ENCODE results near the gene SPTBN1. TPM values are rescaled to one million over a fixed set of nuclear protein-coding genes. Genes with fewer than 3 reads are reported as not detected.

SPTBN1 gene
- total RNA-seq, 2 experiments from 2014 or later: 171 to 184 TPM

- Mint-ChIP-seq H3K27me3 (no peaks in the 10 kb centered on the region), H3K4me3 (peak overlapping the region; percentile 69), H3K36me3 (ENCODE audit: low read depth) (peaks cover 42% of the 10 kb centered on the region), H3K9me3 (no peaks in the 10 kb centered on the region), H3K4me1 (peaks cover 92% of the 10 kb centered on the region), H3K27ac (peak overlapping the region; percentile 94)
- POLR2A ChIA-PET: interaction anchor here (0.6 to 1.7 kb wide), 2 partner anchors 11 to 482 kb away, joined by 4 to 7 read pairs; no protein-coding TSS in a partner anchor
- peak; percentile 80 for DNase-seq
- CTCF ChIA-PET: interaction anchor here (1.0 to 2.7 kb wide), 6 partner anchors 9 to 29 kb away, joined by 3 to 13 read pairs (median 8); no protein-coding TSS in a partner anchor
Observed at GRCh38 chr2:54570925-54571694, 115.0 kb downstream of the SPTBN1 start.

- H3K9me3 Mint-ChIP-seq: no peaks in the 10 kb centered on the region
- peaks cover 94% of the 10 kb centered on the region for H3K4me1 Mint-ChIP-seq
- CTCF ChIA-PET: interaction anchor here (1.1 to 2.7 kb wide), 4 partner anchors 10 to 28 kb away, joined by 3 to 13 read pairs (median 5); no protein-coding TSS in a partner anchor
- no peaks in the 10 kb centered on the region for H3K27me3 Mint-ChIP-seq
- POLR2A ChIA-PET: no interaction called here
- H3K4me3 Mint-ChIP-seq: peak overlapping the region; percentile 69
- DNase-seq: no peak
- peak overlapping the region; percentile 94 for H3K27ac Mint-ChIP-seq
- H3K36me3 Mint-ChIP-seq (ENCODE audit: low read depth): peaks cover 50% of the 10 kb centered on the region
Observed at GRCh38 chr2:54572262-54572635, 116.1 kb downstream of the SPTBN1 start.

DNA sequence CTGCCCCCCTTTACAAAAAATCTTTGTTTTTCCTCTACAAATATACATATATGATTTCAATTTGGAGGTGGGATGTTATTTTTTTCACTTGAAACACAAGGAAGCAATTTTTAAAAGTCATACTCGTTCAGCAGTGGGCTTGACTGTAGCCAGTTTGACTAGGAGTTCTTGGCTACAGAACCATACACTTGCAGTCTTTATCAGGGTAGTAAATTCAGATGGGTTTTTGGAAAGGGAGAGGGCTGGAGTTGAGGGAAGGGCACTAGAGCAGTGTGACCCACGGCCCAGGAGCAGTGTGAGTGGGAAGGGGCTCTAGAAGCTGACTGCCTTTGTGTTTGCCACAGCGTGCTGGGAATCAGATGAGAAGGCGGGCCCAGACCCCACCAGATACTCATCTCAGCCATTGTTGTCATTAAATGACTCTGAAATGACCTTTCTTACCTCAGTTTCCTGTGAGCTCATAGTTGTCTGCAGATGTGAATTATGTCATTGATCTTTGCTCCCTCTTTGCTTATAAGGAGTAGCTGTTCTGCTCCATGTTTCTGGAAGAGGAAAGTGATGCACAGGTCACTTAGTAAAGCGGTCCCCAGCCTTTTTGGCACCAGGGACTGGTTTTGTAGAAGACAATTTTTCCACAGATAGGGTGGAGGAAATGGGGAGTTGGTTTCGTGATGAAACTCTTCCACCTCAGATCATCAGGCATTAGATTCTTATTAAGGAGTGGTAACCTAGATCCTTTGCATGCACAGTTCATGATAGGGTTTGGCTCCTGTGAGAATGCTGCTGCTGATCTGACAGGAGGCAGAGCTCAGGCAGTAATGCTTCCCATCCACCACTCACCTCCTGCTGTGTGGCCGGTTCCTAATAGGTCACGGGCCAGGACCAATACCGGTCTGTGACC lies 116.8 kb downstream of the SPTBN1 start:
- peaks cover 53% of the 10 kb centered on the region for H3K36me3 Mint-ChIP-seq (ENCODE audit: low read depth)
- H3K9me3 Mint-ChIP-seq: no peaks in the 10 kb centered on the region
- H3K27ac Mint-ChIP-seq: peak overlapping the region; percentile 94
- peak; percentile 41 for DNase-seq
- H3K27me3 Mint-ChIP-seq: no peaks in the 10 kb centered on the region
- ChIA-PET CTCF (interaction anchor here (1.0 to 2.7 kb wide), 6 partner anchors 9 to 32 kb away, joined by 3 to 13 read pairs (median 4); no protein-coding TSS in a partner anchor), POLR2A (interaction anchor here (0.7 kb wide), 1 partner anchor 100 kb away, joined by 3 read pairs; no protein-coding TSS in a partner anchor)
- H3K4me3 Mint-ChIP-seq: peak overlapping the region; percentile 69
- H3K4me1 Mint-ChIP-seq: peaks cover 97% of the 10 kb centered on the region

- ChIA-PET POLR2A (interaction anchor here (0.7 kb wide), 1 partner anchor 99 kb away, joined by 3 read pairs; no protein-coding TSS in a partner anchor), CTCF (interaction anchor here (1.0 to 2.7 kb wide), 6 partner anchors 8 to 32 kb away, joined by 3 to 13 read pairs (median 4); no protein-coding TSS in a partner anchor)
- Mint-ChIP-seq H3K9me3 (no peaks in the 10 kb centered on the region), H3K27me3 (no peaks in the 10 kb centered on the region), H3K4me3 (peak overlapping the region; percentile 69), H3K4me1 (peaks cover 98% of the 10 kb centered on the region), H3K27ac (peak overlapping the region; percentile 94), H3K36me3 (ENCODE audit: low read depth) (peaks cover 55% of the 10 kb centered on the region)
- no peak for DNase-seq
Observed at GRCh38 chr2:54573537-54573919, 117.4 kb downstream of the SPTBN1 start.

GRCh38 chr2:54574107-54574859 lies 118.2 kb downstream of the SPTBN1 start:
- Mint-ChIP-seq H3K27me3 (no peaks in the 10 kb centered on the region), H3K4me1 (peaks cover 98% of the 10 kb centered on the region), H3K4me3 (peak overlapping the region; percentile 69), H3K27ac (peak overlapping the region; percentile 94), H3K9me3 (no peaks in the 10 kb centered on the region), H3K36me3 (ENCODE audit: low read depth) (peaks cover 53% of the 10 kb centered on the region)
- DNase-seq: peak; percentile 86
- CTCF ChIA-PET: interaction anchor here (0.7 kb wide), 1 partner anchor 13 kb away, joined by 4 read pairs; no protein-coding TSS in a partner anchor
- POLR2A ChIA-PET: interaction anchor here (0.7 to 1.1 kb wide), 3 partner anchors 13 to 15 kb away, joined by 3 to 4 read pairs (median 4); no protein-coding TSS in a partner anchor

DNA sequence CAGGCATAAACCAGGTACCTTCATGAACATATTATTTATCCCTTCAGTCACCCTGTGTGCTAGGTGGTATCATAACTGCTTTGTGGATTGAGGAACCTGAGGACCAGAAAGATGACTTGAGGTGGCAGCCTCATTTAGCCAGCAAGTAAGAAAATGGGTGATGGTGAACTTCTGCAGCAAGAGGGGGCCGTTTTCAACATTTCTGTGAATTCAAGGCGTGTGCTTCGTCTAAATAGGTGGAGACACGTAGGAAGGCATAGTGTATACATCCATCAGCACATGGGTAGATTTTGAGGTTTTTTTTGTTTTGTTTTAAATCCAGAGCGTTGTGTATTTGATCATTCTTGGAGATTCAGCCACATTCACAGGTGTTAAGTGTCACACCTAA lies 118.7 kb downstream of the SPTBN1 start:
- no peaks in the 10 kb centered on the region for H3K27me3 Mint-ChIP-seq
- H3K27ac Mint-ChIP-seq: peak overlapping the region; percentile 94
- H3K4me1 Mint-ChIP-seq: peaks cover 98% of the 10 kb centered on the region
- H3K4me3 Mint-ChIP-seq: peak overlapping the region; percentile 69
- POLR2A ChIA-PET: interaction anchor here (0.7 to 1.1 kb wide), 2 partner anchors 15 to 16 kb away, joined by 4 read pairs; no protein-coding TSS in a partner anchor
- no peaks in the 10 kb centered on the region for H3K9me3 Mint-ChIP-seq
- no peak for DNase-seq
- H3K36me3 Mint-ChIP-seq (ENCODE audit: low read depth): peaks cover 58% of the 10 kb centered on the region
- CTCF ChIA-PET: interaction anchor here (0.7 to 1.4 kb wide), 3 partner anchors 11 to 29 kb away, joined by 3 to 4 read pairs (median 3); no protein-coding TSS in a partner anchor

DNA sequence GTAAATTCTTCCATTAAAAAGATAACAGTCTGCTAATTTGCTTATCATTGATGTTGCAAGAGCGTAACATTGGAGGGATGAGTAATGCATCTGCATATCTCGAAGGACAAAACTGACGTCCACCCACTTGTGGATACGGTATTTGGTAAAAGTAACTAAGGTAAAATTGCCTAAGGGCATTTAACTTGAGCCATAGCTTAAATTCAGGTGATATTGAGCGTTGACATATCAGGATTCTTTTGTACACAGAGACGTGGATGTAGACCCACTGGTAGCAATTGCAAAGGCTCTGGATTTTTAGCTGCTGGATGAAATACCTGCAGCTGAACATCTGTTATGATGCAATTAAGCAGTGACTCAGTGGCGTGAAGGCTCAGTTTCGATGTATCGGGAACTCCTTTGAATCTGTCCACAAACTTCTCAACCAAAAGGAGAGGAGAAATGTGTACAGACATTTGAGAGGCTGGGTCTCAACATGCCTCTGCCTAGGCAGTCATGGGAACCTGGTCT lies 119.3 kb downstream of the SPTBN1 start:
- Mint-ChIP-seq H3K4me3 (peak overlapping the region; percentile 18), H3K4me1 (peaks cover 98% of the 10 kb centered on the region), H3K27ac (peak overlapping the region; percentile 94), H3K36me3 (ENCODE audit: low read depth) (peaks cover 64% of the 10 kb centered on the region), H3K27me3 (no peaks in the 10 kb centered on the region), H3K9me3 (no peaks in the 10 kb centered on the region)
- ChIA-PET CTCF (interaction anchor here (0.6 to 1.4 kb wide), 3 partner anchors 10 to 28 kb away, joined by 3 read pairs; no protein-coding TSS in a partner anchor), POLR2A (no interaction called here)
- DNase-seq: no peak

- H3K27me3 Mint-ChIP-seq: no peaks in the 10 kb centered on the region
- H3K4me1 Mint-ChIP-seq: peaks cover 97% of the 10 kb centered on the region
- H3K4me3 Mint-ChIP-seq: no peak overlapping the region
- no peak for DNase-seq
- ChIA-PET POLR2A (no interaction called here), CTCF (no interaction called here)
- no peak overlapping the region for H3K27ac Mint-ChIP-seq
- peaks cover 64% of the 10 kb centered on the region for H3K36me3 Mint-ChIP-seq (ENCODE audit: low read depth)
- no peaks in the 10 kb centered on the region for H3K9me3 Mint-ChIP-seq
Observed at GRCh38 chr2:54577035-54577434, 120.9 kb downstream of the SPTBN1 start.

DNA sequence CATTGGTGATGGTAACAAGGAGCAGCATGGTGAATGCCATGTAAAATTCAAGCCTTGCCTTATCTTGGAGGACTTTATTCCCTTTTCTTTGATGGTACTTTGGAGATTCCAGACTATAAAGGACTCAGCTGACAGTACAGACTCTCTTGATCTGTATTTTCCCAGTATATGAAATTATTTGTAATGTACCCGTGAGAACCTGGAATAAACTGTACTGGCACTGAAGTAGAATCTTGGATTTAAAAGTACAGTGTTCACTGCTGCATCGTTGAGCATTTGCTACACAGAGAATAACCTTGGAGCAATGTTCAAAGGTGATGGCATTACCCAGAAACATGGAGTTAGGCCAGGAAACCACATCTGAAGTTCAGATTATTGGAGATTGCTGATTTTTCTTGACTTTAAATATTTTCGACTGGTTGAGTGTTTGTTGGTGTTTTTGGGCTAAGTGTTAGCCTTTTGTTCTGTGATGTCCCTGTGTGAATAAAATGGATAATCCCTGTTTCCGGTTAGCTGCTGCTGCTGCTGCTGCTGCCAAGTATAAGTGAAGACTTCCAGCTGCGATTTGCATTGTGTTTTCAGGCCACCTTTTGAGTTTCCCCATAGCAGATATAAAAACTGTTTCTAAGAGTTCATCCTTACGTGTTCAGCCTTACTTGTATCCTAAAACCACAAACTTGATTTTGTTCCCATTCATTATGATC lies 122.0 kb downstream of the SPTBN1 start:
- Mint-ChIP-seq H3K4me3 (no peak overlapping the region), H3K4me1 (peaks cover 97% of the 10 kb centered on the region), H3K27ac (peak overlapping the region; percentile 81), H3K9me3 (no peaks in the 10 kb centered on the region), H3K36me3 (ENCODE audit: low read depth) (peaks cover 54% of the 10 kb centered on the region), H3K27me3 (no peaks in the 10 kb centered on the region)
- DNase-seq: no peak
- POLR2A ChIA-PET: no interaction called here
- CTCF ChIA-PET: interaction anchor here (1.2 kb wide), 1 partner anchor 61 kb away, joined by 3 read pairs; no protein-coding TSS in a partner anchor

DNA sequence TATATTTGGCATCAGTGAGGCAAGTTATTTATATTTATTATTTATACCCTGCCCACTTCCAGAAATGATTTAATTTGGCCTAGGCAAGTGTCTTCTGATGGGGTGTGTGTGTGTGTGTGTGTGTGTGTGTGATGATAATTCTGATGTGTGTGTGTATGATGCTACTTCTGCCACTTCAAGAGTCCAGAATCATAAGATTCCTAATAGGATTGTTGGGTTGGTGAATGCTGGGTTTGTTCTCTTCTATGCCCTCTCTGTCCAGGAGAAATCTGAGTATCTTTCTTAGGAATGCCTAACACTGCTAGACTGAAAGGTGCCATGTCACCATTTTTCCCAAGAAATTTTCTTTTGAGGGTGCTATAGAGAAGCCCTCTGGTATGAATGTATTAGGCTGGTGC lies 122.5 kb downstream of the SPTBN1 start:
- CTCF ChIA-PET: interaction anchor here (0.9 to 2.6 kb wide), 5 partner anchors 13 to 60 kb away, joined by 3 to 7 read pairs (median 3); no protein-coding TSS in a partner anchor
- DNase-seq: no peak
- H3K27me3 Mint-ChIP-seq: no peaks in the 10 kb centered on the region
- peaks cover 97% of the 10 kb centered on the region for H3K4me1 Mint-ChIP-seq
- peaks cover 56% of the 10 kb centered on the region for H3K36me3 Mint-ChIP-seq (ENCODE audit: low read depth)
- POLR2A ChIA-PET: no interaction called here
- no peak overlapping the region for H3K27ac Mint-ChIP-seq
- no peaks in the 10 kb centered on the region for H3K9me3 Mint-ChIP-seq
- H3K4me3 Mint-ChIP-seq: no peak overlapping the region

GRCh38 chr2:54579061-54579681 lies 123.0 kb downstream of the SPTBN1 start:
- peaks cover 95% of the 10 kb centered on the region for H3K4me1 Mint-ChIP-seq

More at GRCh38 chr2:54579061-54579681, 123.0 kb downstream of the SPTBN1 start:
- Mint-ChIP-seq H3K27ac (peak overlapping the region; percentile 91), H3K9me3 (no peaks in the 10 kb centered on the region), H3K4me3 (peak overlapping the region; percentile 66), H3K36me3 (ENCODE audit: low read depth) (peaks cover 59% of the 10 kb centered on the region), H3K27me3 (no peaks in the 10 kb centered on the region)
- DNase-seq: no peak
- CTCF ChIA-PET: interaction anchor here (0.9 to 2.6 kb wide), 6 partner anchors 13 to 59 kb away, joined by 3 to 7 read pairs (median 4); no protein-coding TSS in a partner anchor
- POLR2A ChIA-PET: no interaction called here
